ENCODE measurements around the gene NOB1. TPM values are rescaled to one million over a fixed set of nuclear protein-coding genes. Genes with fewer than 3 reads are reported as not detected.

The NOB1 gene
- total and polyA plus RNA-seq, 2 donors (not counting 1 experiment from before 2014, with no cell fraction given) = 42.3 to 44.9 TPM

- TF ChIP-seq CTCF (IDR thresholded peaks at IDR 0.05) (no peak), EZH2 (IDR thresholded peaks at IDR 0.05; ENCODE audit: borderline replicate concordance, insufficient read depth, low read depth, low read length, poor library complexity, severe bottlenecking) (no peak)
- 94% methylated on average over 9 of the region's 10 CpGs for WGBS (ENCODE audit: insufficient coverage)
- Mint-ChIP-seq H3K4me3 (no peak overlapping the region), H3K27me3 (no peaks in the 10 kb centered on the region), H3K9me3 (ENCODE audit: insufficient read depth) (no peaks in the 10 kb centered on the region), H3K27ac (no peak overlapping the region), H3K4me1 (no peaks in the 10 kb centered on the region)
- H3K4me3 ChIP-seq (ENCODE audit: control extremely low read depth in 1 of 5, extremely low read depth in 1 of 5, insufficient read depth in 1 of 5, low read depth in 2 of 5, low read length in 4 of 5) = no peak overlapping the region
- ChIA-PET POLR2A (no interaction called here), CTCF (no interaction called here)
- ATAC-seq (ENCODE audit: low read depth) (no peak), DNase-seq (no peak)
- H3K9ac ChIP-seq (ENCODE audit: low read length) = no peak overlapping the region
- no peak overlapping the region for H3K27ac ChIP-seq (ENCODE audit: low read length in 2 of 2)
- H3K9me3 ChIP-seq (ENCODE audit: control extremely low read depth in 1 of 3, control insufficient read depth in 2 of 3, insufficient read depth in 1 of 3, low read length in 2 of 3) = no peaks in the 10 kb centered on the region
- H3K4me2 ChIP-seq (replicated peaks; ENCODE audit: low read depth, low read length, poor library complexity, severe bottlenecking) = no peak overlapping the region
- H3K27me3 ChIP-seq (replicated peaks in 1 of 4; ENCODE audit: control extremely low read depth in 1 of 4, control insufficient read depth in 3 of 4, insufficient read depth in 4 of 4, low read length in 3 of 4) = no peaks in the 10 kb centered on the region
- peaks cover 1 to 87% of the 10 kb centered on the region in 2 experiments for H3K36me3 ChIP-seq (replicated peaks in 1 of 2; ENCODE audit: control extremely low read depth in 1 of 2, control insufficient read depth in 1 of 2, extremely low read depth in 1 of 2, insufficient read depth in 2 of 2, low read length in 1 of 2)
- H2AFZ ChIP-seq (ENCODE audit: insufficient read depth, low read depth, low read length, poor library complexity, severe bottlenecking) = no peak overlapping the region
- H3K4me1 ChIP-seq (ENCODE audit: control insufficient read depth in 2 of 2, insufficient read depth in 2 of 2, low read length in 2 of 2) = no peaks in the 10 kb centered on the region
- intact Hi-C loops (cut with micrococcal nuclease) = no loop called here
- H4K20me1 ChIP-seq (ENCODE audit: control insufficient read depth, insufficient read depth, low read length, poor library complexity, severe bottlenecking) = peaks cover 12% of the 10 kb centered on the region
- H3K79me2 ChIP-seq (ENCODE audit: control insufficient read depth, insufficient read depth, low read length) = peaks cover 17% of the 10 kb centered on the region
Observed at GRCh38 chr16:69745959-69746358, 8.8 kb downstream of the NOB1 start.

DNA sequence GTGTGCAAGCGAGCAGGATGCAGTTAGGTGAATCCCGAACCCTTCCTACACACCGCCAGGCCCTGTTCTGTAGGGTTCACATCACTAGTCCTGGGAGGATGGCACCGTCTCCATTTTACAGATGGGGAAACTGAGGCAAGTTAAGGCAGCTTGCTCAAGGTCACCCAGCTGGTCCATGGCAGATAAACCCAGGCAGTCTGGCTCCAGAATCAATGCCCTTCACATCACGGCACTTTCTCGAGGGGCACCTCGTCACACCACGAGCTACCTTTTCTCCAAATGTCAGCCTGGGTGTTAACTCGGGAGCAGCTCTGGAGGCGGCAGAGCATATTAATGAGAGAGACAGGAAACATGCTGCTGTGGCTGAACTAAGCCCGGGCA lies 9.5 kb downstream of the NOB1 start:
- H3K36me3 ChIP-seq (replicated peaks in 1 of 2; ENCODE audit: control extremely low read depth in 1 of 2, control insufficient read depth in 1 of 2, extremely low read depth in 1 of 2, insufficient read depth in 2 of 2, low read length in 1 of 2) = peaks cover 1 to 84% of the 10 kb centered on the region in 2 experiments
- H3K27ac ChIP-seq (ENCODE audit: low read length in 2 of 2) = no peak overlapping the region
- H3K27ac Mint-ChIP-seq = no peak overlapping the region
- H3K79me2 ChIP-seq (ENCODE audit: control insufficient read depth, insufficient read depth, low read length) = peaks cover 9% of the 10 kb centered on the region
- TF ChIP-seq EZH2 (IDR thresholded peaks at IDR 0.05; ENCODE audit: borderline replicate concordance, insufficient read depth, low read depth, low read length, poor library complexity, severe bottlenecking) (no peak), CTCF (IDR thresholded peaks at IDR 0.05) (no peak)
- no peak overlapping the region for H3K4me3 Mint-ChIP-seq
- H3K4me1 ChIP-seq (ENCODE audit: control insufficient read depth in 2 of 2, insufficient read depth in 2 of 2, low read length in 2 of 2) = no peaks in the 10 kb centered on the region
- WGBS (ENCODE audit: insufficient coverage) = 87% methylated on average over 9 of the region's 11 CpGs
- H3K27me3 Mint-ChIP-seq = no peaks in the 10 kb centered on the region
- no peak overlapping the region for H2AFZ ChIP-seq (ENCODE audit: insufficient read depth, low read depth, low read length, poor library complexity, severe bottlenecking)
- ATAC-seq (ENCODE audit: low read depth) (no peak), DNase-seq (no peak)
- intact Hi-C loops (cut with micrococcal nuclease) = no loop called here
- no peaks in the 10 kb centered on the region for H3K4me1 Mint-ChIP-seq
- no peak overlapping the region for H3K4me2 ChIP-seq (replicated peaks; ENCODE audit: low read depth, low read length, poor library complexity, severe bottlenecking)
- ChIA-PET CTCF (no interaction called here), POLR2A (no interaction called here)
- no peaks in the 10 kb centered on the region for H3K9me3 Mint-ChIP-seq (ENCODE audit: insufficient read depth)
- H3K9me3 ChIP-seq (ENCODE audit: control extremely low read depth in 1 of 3, control insufficient read depth in 2 of 3, insufficient read depth in 1 of 3, low read length in 2 of 3) = no peaks in the 10 kb centered on the region
- H3K27me3 ChIP-seq (replicated peaks in 1 of 4; ENCODE audit: control extremely low read depth in 1 of 4, control insufficient read depth in 3 of 4, insufficient read depth in 4 of 4, low read length in 3 of 4) = no peaks in the 10 kb centered on the region
- no peak overlapping the region for H3K4me3 ChIP-seq (ENCODE audit: control extremely low read depth in 1 of 5, extremely low read depth in 1 of 5, insufficient read depth in 1 of 5, low read depth in 2 of 5, low read length in 4 of 5)
- H4K20me1 ChIP-seq (ENCODE audit: control insufficient read depth, insufficient read depth, low read length, poor library complexity, severe bottlenecking) = peaks cover 12% of the 10 kb centered on the region
- H3K9ac ChIP-seq (ENCODE audit: low read length) = no peak overlapping the region

All from B cell (primary cell).